ENCODE data around the gene MGMT.

MGMT gene

GRCh38 chr10:129785536-129785981 is 318.5 kb downstream of the MGMT start:
- in situ Hi-C loops (cut with MboI; ENCODE audit: low sequenced_read_pairs): no loop called here

DNA sequence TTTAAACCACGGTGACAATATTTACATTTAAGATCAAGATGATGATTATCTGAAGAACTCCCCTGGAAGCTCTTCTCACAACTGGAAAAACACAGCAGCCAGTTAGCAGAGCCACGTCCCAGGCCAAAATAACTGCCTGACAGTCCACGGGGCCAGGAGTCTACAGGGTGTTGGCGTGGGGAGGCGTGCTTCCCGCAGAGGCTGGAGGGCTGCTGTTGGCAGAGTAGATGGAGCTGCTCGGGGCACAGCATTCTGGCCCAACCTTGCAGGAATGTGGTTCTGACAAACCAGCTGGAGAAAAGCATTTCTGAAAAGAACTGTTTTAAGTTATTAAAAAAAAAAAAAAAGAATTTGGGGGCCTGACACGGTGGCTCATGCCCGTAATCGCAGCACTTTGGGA is 319.2 kb downstream of the MGMT start:
- in situ Hi-C loops (cut with MboI; ENCODE audit: low sequenced_read_pairs): no loop called here

GRCh38 chr10:129787557-129787956 is 320.5 kb downstream of the MGMT start:
- in situ Hi-C loops (cut with MboI; ENCODE audit: low sequenced_read_pairs): no loop called here

- in situ Hi-C loops (cut with MboI; ENCODE audit: low sequenced_read_pairs): no loop called here
Measured at GRCh38 chr10:129788215-129788614, 321.2 kb downstream of the MGMT start.

DNA sequence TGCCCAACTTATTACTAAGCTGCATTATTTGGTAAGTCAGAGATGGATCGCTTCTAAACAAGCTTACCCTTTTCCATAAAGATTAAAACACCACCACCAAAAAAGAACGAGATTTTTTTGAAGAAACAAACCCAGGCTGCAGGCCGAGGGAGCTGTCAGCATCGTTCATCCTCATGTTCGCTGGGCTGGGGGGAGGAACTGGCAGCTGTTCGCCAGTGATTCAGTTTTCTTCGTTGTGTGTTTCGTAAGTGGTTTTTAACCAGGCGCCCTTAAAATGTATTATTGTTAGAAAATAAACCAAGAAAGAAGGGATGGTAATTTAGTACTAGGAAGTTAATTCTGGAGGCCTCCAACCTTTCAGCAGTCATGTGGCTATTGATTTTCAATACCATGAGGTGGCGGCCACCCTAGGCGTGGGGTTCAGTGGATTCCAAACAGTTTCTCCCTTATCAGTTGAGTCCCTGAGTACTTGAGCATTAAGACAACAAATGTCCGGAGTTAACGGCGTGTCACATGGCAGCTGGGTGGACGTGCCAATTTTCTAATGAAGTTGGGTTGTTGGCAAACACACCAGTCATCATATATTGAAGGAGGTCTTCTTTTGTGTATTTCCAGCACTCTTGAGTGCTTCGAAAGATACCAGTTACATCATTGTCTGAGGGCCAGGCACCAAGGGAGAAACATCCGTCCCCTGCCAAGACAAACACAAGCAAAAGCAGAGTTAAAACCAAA is 323.8 kb downstream of the MGMT start:
- in situ Hi-C loops (cut with MboI; ENCODE audit: low sequenced_read_pairs): no loop called here

- in situ Hi-C loops (cut with MboI; ENCODE audit: low sequenced_read_pairs): no loop called here
Measured at GRCh38 chr10:129792141-129792540, 325.1 kb downstream of the MGMT start.

DNA sequence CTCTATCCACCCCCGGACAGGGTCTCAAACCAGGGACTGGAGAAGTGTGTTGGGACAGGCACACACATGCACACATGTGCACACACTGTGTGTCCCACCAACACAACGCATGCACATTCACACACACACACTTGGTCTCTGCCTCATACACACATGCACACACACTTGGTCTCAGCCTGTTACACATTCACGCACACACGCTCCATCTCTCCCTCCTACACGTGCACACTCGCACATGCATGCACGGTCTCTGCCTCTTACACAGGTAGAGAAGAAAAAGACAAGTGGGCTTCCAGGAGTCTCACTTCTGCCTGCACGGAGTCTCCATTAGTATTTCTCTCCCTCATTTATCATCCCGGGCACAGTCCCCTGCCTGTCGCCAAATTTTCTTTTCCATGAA is 325.8 kb downstream of the MGMT start:
- in situ Hi-C loops (cut with MboI; ENCODE audit: low sequenced_read_pairs): no loop called here

GRCh38 chr10:129793479-129793878 is 326.4 kb downstream of the MGMT start:
- in situ Hi-C loops (cut with MboI; ENCODE audit: low sequenced_read_pairs): no loop called here

- in situ Hi-C loops (cut with MboI; ENCODE audit: low sequenced_read_pairs): no loop called here
Measured at GRCh38 chr10:129793996-129794395, 327.0 kb downstream of the MGMT start.

- in situ Hi-C loops (cut with MboI; ENCODE audit: low sequenced_read_pairs): no loop called here
Measured at GRCh38 chr10:129796710-129797420, 329.8 kb downstream of the MGMT start.

DNA sequence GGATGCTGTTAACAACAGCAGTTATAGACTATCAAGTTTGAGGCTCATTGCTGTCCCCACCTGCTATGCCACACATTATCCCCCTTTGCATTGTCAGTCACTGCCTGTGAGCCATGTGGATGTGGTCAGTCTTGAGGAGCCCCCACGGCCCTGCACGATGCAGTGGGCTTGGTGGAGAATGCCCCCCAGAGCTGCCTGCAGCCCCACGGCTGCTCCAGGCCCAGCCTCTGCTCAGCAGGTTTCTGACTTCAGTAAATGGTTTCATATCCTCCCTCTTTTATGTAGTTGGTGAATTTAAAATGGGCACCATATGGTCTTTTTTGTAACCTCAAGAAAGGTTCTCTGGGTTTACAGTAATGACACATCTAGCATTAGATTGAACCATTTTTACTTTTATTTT is 332.9 kb downstream of the MGMT start:
- in situ Hi-C loops (cut with MboI; ENCODE audit: low sequenced_read_pairs): no loop called here

DNA sequence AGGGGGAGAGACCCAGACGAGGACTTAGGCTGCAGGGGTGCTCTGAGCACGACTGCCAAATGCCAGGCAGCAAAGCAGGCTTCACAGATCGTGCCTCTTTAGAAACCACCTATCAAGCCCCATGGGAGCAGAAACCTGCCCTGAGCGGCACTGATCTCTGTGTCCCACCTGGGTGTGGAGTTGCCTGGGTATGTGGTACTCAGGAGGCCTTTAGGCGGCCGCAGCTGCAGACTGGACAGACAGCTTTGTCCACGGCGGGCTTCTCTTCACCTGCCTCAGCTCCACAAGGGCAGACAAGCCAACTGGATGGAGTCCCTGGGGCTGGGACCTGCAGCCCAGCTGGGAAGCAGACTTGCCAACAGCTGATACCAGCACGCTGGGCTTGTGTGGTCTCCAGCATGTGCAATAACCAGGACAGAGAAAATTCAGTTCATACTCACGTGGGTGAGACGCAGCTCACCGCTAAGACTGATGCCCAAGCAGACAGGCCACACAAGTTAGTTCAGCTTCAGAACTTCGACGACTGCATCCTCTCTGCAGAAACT is 333.8 kb downstream of the MGMT start:
- in situ Hi-C loops (cut with MboI; ENCODE audit: low sequenced_read_pairs): no loop called here

DNA sequence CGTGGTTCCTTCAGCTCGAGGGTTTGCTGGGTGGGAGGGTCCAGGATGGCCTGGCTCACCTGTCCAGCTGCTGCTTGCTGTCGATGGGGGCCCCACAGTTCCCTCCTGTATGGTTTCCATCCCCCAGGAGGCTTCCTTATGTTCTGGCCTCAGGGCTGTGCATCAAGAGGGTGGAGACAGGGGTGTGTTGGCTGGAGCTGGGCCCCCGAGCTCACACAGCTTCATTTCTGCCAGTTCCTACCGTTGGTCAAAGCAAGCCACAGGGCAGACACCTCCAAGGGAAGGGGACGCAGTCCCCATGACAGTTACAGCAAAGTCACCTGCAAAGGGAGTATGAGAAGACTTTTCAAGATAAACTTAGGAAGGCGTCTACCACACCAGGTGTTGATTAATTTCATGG is 340.2 kb downstream of the MGMT start:
- in situ Hi-C loops (cut with MboI; ENCODE audit: low sequenced_read_pairs): no loop called here

DNA sequence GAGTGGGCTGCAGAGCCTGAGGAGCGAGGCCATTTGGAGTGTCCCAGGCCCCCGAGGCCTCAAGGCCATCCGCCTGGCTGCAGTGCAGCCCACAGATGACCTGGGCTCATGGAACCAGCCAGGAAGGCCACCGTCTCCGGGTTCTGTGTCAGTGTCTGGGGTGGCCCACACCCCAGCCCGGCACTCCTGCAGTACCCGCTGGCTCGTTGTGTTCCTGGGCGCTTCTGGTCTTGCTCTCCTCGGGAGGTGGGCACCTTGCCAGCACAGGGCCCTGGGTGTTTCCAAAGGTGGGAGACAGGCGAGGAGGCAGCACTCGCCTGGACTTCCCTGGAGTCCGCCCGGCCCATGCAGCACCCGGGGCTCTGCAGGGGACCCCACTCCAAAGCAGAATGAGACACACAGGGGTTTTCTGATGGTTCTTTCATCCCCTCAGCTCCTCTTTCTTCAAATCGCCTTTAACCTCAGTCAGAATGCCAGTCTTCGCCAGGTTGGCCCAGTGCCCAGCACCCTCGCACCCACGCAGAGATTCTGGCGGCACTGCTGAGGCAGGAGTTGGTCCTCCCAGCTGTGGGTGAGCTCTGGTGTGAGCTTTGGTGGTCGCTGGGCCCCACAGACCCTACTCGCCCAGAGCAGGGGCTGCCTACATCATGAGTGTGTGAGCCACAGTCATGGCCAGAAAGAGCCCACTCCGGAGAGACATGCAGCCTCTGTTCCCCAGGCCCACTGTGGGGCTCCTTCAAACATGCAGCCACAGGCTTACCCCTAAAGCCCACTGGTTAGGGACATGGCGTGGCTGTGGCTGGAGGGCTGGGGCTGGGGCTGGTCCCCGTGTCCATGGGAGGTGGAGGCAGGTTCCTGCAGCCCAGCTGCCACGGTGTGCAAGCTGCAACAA is 341.3 kb downstream of the MGMT start:
- in situ Hi-C loops (cut with MboI; ENCODE audit: low sequenced_read_pairs): no loop called here

- in situ Hi-C loops (cut with MboI; ENCODE audit: low sequenced_read_pairs): no loop called here
Measured at GRCh38 chr10:129809431-129809830, 342.4 kb downstream of the MGMT start.

DNA sequence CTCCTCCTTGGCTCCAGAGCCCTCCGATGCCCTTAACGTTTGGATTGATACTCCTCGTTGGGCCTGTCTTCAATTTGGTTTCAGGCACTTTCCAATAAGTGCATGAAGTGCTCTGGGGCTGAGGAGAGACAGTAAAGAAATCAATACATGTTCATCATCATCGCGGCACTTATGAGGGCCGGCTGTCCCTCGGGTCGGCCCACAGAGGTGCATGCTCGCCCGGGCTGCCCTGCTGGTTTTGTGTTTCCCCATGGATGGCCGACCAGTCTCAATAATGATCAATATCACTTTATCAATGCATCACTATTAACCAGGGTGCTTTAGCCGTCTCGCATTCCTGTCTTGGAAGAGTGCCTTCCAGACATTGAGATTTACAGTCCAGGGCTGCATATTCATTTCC is 342.8 kb downstream of the MGMT start:
- in situ Hi-C loops (cut with MboI; ENCODE audit: low sequenced_read_pairs): no loop called here

GRCh38 chr10:129811208-129811607 is 344.2 kb downstream of the MGMT start:
- in situ Hi-C loops (cut with MboI; ENCODE audit: low sequenced_read_pairs): no loop called here

GRCh38 chr10:129812398-129812797 is 345.4 kb downstream of the MGMT start:
- in situ Hi-C loops (cut with MboI; ENCODE audit: low sequenced_read_pairs): no loop called here

DNA sequence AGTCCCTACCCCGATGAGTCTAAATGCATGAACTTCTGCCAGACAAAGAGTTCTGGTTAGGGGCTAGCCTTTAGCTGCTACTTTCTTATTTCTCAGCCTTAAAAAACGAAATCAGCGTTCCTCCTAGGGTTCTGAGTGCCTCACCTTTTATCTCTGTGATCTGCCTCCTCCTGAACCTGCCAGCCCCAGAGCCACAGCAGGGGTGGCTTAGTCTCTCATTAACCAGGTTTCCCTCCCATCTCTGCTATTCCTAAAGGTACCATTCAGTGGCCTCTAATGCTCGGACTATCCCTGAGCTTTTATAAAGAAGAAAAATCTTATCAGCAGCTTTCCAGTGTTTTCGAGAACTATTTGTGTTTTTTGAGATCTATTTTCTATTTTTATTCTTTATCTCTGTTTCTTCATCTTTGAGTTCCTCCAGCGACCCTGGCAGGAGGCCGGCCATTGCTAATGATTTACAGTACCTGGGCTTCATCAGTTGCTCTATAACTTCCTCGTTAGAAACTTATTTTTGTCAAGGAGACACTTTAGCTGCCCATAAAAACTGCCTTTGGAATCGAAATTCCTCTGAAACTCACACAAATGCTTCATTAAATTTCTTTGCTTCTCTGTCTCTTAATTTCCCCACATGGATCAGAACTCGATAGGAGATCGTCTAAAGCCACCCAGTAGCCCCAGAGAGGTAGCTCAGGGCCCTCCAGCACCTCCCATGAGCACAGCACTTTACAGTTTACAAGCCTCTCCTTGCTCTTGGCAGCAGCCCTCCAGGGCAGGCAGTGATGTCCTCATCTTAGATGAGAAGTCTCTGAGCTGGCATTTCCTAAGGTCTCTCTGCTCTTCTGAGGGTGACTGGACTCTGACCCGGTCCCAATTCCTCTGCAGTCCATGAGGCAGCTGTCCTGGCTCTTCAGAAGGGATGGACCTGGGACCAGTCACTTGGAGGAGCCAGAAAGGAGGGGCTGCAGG is 347.9 kb downstream of the MGMT start:
- in situ Hi-C loops (cut with MboI; ENCODE audit: low sequenced_read_pairs): no loop called here
